Panc1 (cell line): Measurements from ENCODE around the gene PLRG1. TPM values are rescaled to one million over a fixed set of nuclear protein-coding genes. Genes with fewer than 3 reads are reported as not detected.

Experiments used
- ATAC-seq: fragments of 200-7000 bp; cut with Tn5 transposase; 2 replicates; pipeline ENCODE4 v1.9.1; 2020; ENCODE audit warnings: mild to moderate bottlenecking, moderate library complexity
- BruUV-seq: library from RNA; stranded (reverse); fragments of 400-500 nt; replicated peaks from 2 replicates; lab custom pipeline; 2021; lab: Mats Ljungman, UMichigan
- CTCF ChIA-PET: fragments of 300-600 bp; sonication (Branson Sonifier 250); formaldehyde crosslinking; loops from one replicate; lab custom pipeline; 2022; ENCODE audit warnings: antibody characterized with exemption; lab: Charles Lee
- POLR2A ChIA-PET: fragments of 300-600 bp; sonication (Branson Sonifier 250); formaldehyde crosslinking; loops from one replicate; lab custom pipeline; 2022; ENCODE audit warnings: antibody characterized with exemption; lab: Charles Lee
- DNase-seq: peaks from one replicate; pipeline ENCODE4 v3.0.0-alpha.2; 2010; ENCODE audit warnings: low read depth, low spot score
- H3K27ac ChIP-seq: 2 replicates; pipeline ENCODE4 v1.5.1; 2011; ENCODE audit warnings: mild to moderate bottlenecking, low read length, inconsistent platforms
- H3K27me3 ChIP-seq: fragments of 200-500 bp; sonication (Bioruptor generic); 2 replicates; pipeline ENCODE4 v1.6.0; 2014; ENCODE audit warnings: low read length, inconsistent platforms; ENCODE audit not compliant: control insufficient read depth, insufficient read depth
- H3K36me3 ChIP-seq: fragments of 200-500 bp; sonication (Bioruptor generic); 2 replicates; pipeline ENCODE4 v1.5.1; 2014; ENCODE audit warnings: inconsistent platforms, mild to moderate bottlenecking, low read length, moderate library complexity; ENCODE audit not compliant: control insufficient read depth, insufficient read depth
- H3K4me1 ChIP-seq: 2 replicates; pipeline ENCODE4 v1.5.1; 2011; ENCODE audit warnings: inconsistent platforms, mild to moderate bottlenecking, low read length, moderate library complexity; ENCODE audit not compliant: control insufficient read depth, insufficient read depth
- H3K4me3 ChIP-seq, 2 experiments: 2 replicates each; pipeline ENCODE4 v1.5.1; 2011 to 2012; ENCODE audit warnings: low read depth in 2 of 2, low read length in 2 of 2, mild to moderate bottlenecking in 2 of 2, inconsistent platforms in 1 of 2, moderate library complexity in 1 of 2
- H3K9me3 ChIP-seq: fragments of 200-500 bp; sonication (Bioruptor generic); 2 replicates; pipeline ENCODE4 v1.5.1; 2014; ENCODE audit warnings: low read depth, mild to moderate bottlenecking, inconsistent platforms, low read length, moderate library complexity; ENCODE audit not compliant: control insufficient read depth, insufficient read depth
- CTCF ChIP-seq: fragments of 450-650 bp; IDR thresholded peaks from 2 replicates; pipeline ENCODE4 v1.5.1; 2017; ENCODE audit warnings: mild to moderate bottlenecking
- POLR2AphosphoS5 ChIP-seq: IDR thresholded peaks from 2 replicates; pipeline ENCODE4 v1.6.1; 2012; ENCODE audit warnings: mild to moderate bottlenecking, low read depth, low read length, moderate library complexity
- REST ChIP-seq, 2 experiments: IDR thresholded peaks; 2 replicates each; pipeline ENCODE4 v1.6.1; 2011 to 2012; ENCODE audit warnings: low read depth in 2 of 2, control low read depth in 1 of 2, low read length in 1 of 2, mild to moderate bottlenecking in 1 of 2, moderate library complexity in 1 of 2; ENCODE audit not compliant: insufficient read depth in 1 of 2
- SIN3A ChIP-seq: IDR thresholded peaks from 2 replicates; pipeline ENCODE4 v1.6.1; 2012; ENCODE audit warnings: low read depth, mild to moderate bottlenecking, low read length, moderate library complexity, borderline replicate concordance; ENCODE audit not compliant: insufficient read depth
- TCF7L2 ChIP-seq: IDR thresholded peaks from 2 replicates; pipeline ENCODE4 v1.6.1; 2011; ENCODE audit warnings: mild to moderate bottlenecking, low read depth, low read length, inconsistent platforms
- in situ Hi-C: cut with HindIII; loops from 2 replicates; pipeline ENCODE4 v1.10.0; 2016; ENCODE audit warnings: low sequenced_read_pairs, low pct_unique_long_range_greater_than_20kb
- intact Hi-C: fragments of 100-400 bp; cut with micrococcal nuclease; formaldehyde crosslinking; loops from one replicate; pipeline ENCODE4 v1.10.0; 2022; ENCODE audit not compliant: unreplicated experiment
- total RNA-seq: library from RNA; stranded (reverse); gene quantifications from one replicate; pipeline ENCODE4 v1.2.1, GENCODE V29; 2021; ENCODE audit not compliant: unreplicated experiment

PLRG1 gene
- total RNA-seq, 1 experiment from 2014 or later = 66.1 TPM

GRCh38 chr4:154583677-154584076 is 33.5 kb upstream of the PLRG1 start:
- TF ChIP-seq CTCF (no peak), REST (IDR thresholded peaks at IDR 0.05; ENCODE audit: insufficient read depth in 1 of 2, low read depth in 2 of 2, low read length in 1 of 2) (no peak), POLR2AphosphoS5 (no peak), TCF7L2 (no peak), SIN3A (no peak)
- Histone ChIP-seq H3K27ac (no peak overlapping the region), H3K9me3 (no peaks in the 10 kb centered on the region), H3K4me1 (no peaks in the 10 kb centered on the region), H3K4me3 (no peak overlapping the region), H3K36me3 (no peaks in the 10 kb centered on the region), H3K27me3 (no peaks in the 10 kb centered on the region)
- no TSS peak for BruUV-seq
- intact Hi-C loops (no loop called here), in situ Hi-C loops (no loop called here)
- DNase-seq (no peak), ATAC-seq (no peak)
- CTCF ChIA-PET = no interaction called here
- POLR2A ChIA-PET = no interaction called here

- Histone ChIP-seq H3K4me1 (no peaks in the 10 kb centered on the region), H3K27me3 (no peaks in the 10 kb centered on the region), H3K36me3 (no peaks in the 10 kb centered on the region), H3K4me3 (no peak overlapping the region), H3K27ac (no peak overlapping the region), H3K9me3 (no peaks in the 10 kb centered on the region)
- TF ChIP-seq SIN3A (no peak), POLR2AphosphoS5 (no peak), REST (IDR thresholded peaks at IDR 0.05; ENCODE audit: insufficient read depth in 1 of 2, low read depth in 2 of 2, low read length in 1 of 2) (no peak), TCF7L2 (no peak), CTCF (no peak)
- BruUV-seq = no TSS peak
- intact Hi-C loops (no loop called here), in situ Hi-C loops (no loop called here)
- no peak for DNase-seq
- ChIA-PET POLR2A (no interaction called here), CTCF (no interaction called here)
- no peak for ATAC-seq
These were observed 33.0 kb upstream of the PLRG1 start for GRCh38 chr4:154583230-154583629.
